CD4-positive, alpha-beta T cell treated with Interleukin-17A for 4 hours (primary cell): ENCODE measurements around the gene C16orf92.

ENCODE experiments used
- DNase-seq: peaks from one replicate; pipeline ENCODE4 v3.0.0-alpha.2; 2020; ENCODE audit warnings: mixed read lengths

Gene C16orf92

GRCh38 chr16:29989111-29989858, 33.7 kb upstream of the C16orf92 start:
- DNase-seq, result no peak

- no peak for DNase-seq
Observed at GRCh38 chr16:29990034-29990433, 33.0 kb upstream of the C16orf92 start.

- DNase-seq, result no peak
Observed at GRCh38 chr16:29990883-29991570, 32.0 kb upstream of the C16orf92 start.

GRCh38 chr16:29991571-29991904, 31.5 kb upstream of the C16orf92 start:
- DNase-seq, result no peak

GRCh38 chr16:29992344-29992967, 30.5 kb upstream of the C16orf92 start:
- no peak for DNase-seq

GRCh38 chr16:29993191-29993902, 29.7 kb upstream of the C16orf92 start:
- no peak for DNase-seq

- DNase-seq, result no peak
Observed at GRCh38 chr16:29993903-29994599, 28.9 kb upstream of the C16orf92 start.

GRCh38 chr16:29994600-29995323, 28.2 kb upstream of the C16orf92 start:
- DNase-seq, result peak; percentile 78

- DNase-seq, result peak; percentile 89
Observed at GRCh38 chr16:29995324-29995910, 27.6 kb upstream of the C16orf92 start, which contains the start of gene HIRIP3. TSS of gene HIRIP3 (minus strand) at chr16:29995617. CDS start at chr16:29995605, 12 bp downstream.

- DNase-seq, result peak; percentile 99
Observed at GRCh38 chr16:29995911-29996765, 26.9 kb upstream of the C16orf92 start, which contains the start of gene INO80E. TSS of gene INO80E (plus strand) at chr16:29996241. CDS start at chr16:29996311, 70 bp downstream.

- no peak for DNase-seq
Observed at GRCh38 chr16:29996766-29997250, 26.2 kb upstream of the C16orf92 start.

- no peak for DNase-seq
Observed at GRCh38 chr16:29999605-30000004, 23.4 kb upstream of the C16orf92 start.

- DNase-seq, result no peak
Observed at GRCh38 chr16:30000735-30001631, 22.0 kb upstream of the C16orf92 start.

- no peak for DNase-seq
Observed at GRCh38 chr16:30002614-30003346, 20.2 kb upstream of the C16orf92 start.

- DNase-seq, result no peak
Observed at GRCh38 chr16:30003670-30004423, 19.2 kb upstream of the C16orf92 start.

GRCh38 chr16:30004424-30004776, 18.6 kb upstream of the C16orf92 start:
- no peak for DNase-seq

GRCh38 chr16:30004811-30005242, 18.2 kb upstream of the C16orf92 start:
- no peak for DNase-seq
